ENCODE measurements around the gene LYL1. TPM values are rescaled to one million over a fixed set of nuclear protein-coding genes. Genes with fewer than 3 reads are reported as not detected.

LYL1 gene
- total and polyA plus RNA-seq, 2 of the 4 experiments (the other 2 are of a cell fraction): 0.36 to 0.39 TPM

- no TSS peak for BruUV-seq (replicated peaks)
- Histone ChIP-seq H3K4me2 (ENCODE audit: low read depth, low read length) (no peak overlapping the region), H3K9ac (ENCODE audit: low read depth, low read length) (no peak overlapping the region), H2AK5ac (ENCODE audit: low read depth, low read length) (peak overlapping the region; percentile 28; the same call in 1 of the 2 replicates), H2BK15ac (ENCODE audit: low read depth, low read length) (no peak overlapping the region), H2BK120ac (ENCODE audit: low read depth, low read length) (no peak overlapping the region), H3K14ac (replicated peaks; ENCODE audit: low read depth, low read length) (no peak overlapping the region), H2BK20ac (ENCODE audit: low read depth, low read length) (no peak overlapping the region), H3K9me1 (ENCODE audit: insufficient read depth, low read length) (peaks cover 45% of the 10 kb centered on the region), H3K27ac (ENCODE audit: insufficient read depth, low read length) (no peak overlapping the region), H4K8ac (ENCODE audit: low read depth in 2 of 2, low read length in 2 of 2) (no peak overlapping the region), H4K91ac (ENCODE audit: insufficient read depth, low read depth, low read length) (no peak overlapping the region), H4K20me1 (ENCODE audit: insufficient read depth, low read length) (peaks cover 18% of the 10 kb centered on the region), H3K18ac (ENCODE audit: low read depth, low read length) (no peak overlapping the region), H3K79me1 (ENCODE audit: low read depth in 1 of 2, low read length in 2 of 2) (peaks cover 55 to 91% of the 10 kb centered on the region in 2 experiments), H4K5ac (ENCODE audit: low read depth, low read length) (no peak overlapping the region), H3K23ac (ENCODE audit: low read depth, low read length) (no peak overlapping the region; the same call in 1 of the 2 replicates), H2AK9ac (replicated peaks; ENCODE audit: low read depth, low read length, poor library complexity) (no peak overlapping the region), H2BK5ac (ENCODE audit: low read depth, low read length, poor library complexity, severe bottlenecking) (no peak overlapping the region), H3K9me3 (ENCODE audit: control insufficient read depth, insufficient read depth, low read length) (no peaks in the 10 kb centered on the region), H3K4ac (ENCODE audit: low read depth, low read length) (no peak overlapping the region), H3K36me3 (ENCODE audit: control insufficient read depth, insufficient read depth, low read length) (peaks cover 27% of the 10 kb centered on the region), H3K4me1 (ENCODE audit: control insufficient read depth, insufficient read depth, low read length) (peaks cover 43% of the 10 kb centered on the region), H3K4me3 (ENCODE audit: insufficient read depth, low read depth, low read length) (no peak overlapping the region), H3K27me3 (ENCODE audit: control insufficient read depth, insufficient read depth, low read length) (no peaks in the 10 kb centered on the region), H3K56ac (ENCODE audit: extremely low read depth, insufficient read depth, low read length) (no peak overlapping the region), H2AFZ (replicated peaks; ENCODE audit: low read length, poor library complexity) (no peak overlapping the region)
- WGBS, 2 experiments (ENCODE audit: extremely low coverage in 2 of 2, insufficient read length in 1 of 2): 20% methylated on average over 1 of the region's 4 CpGs; no CpG with 5 or more reads in 1 of the 2 experiments
- DNase-seq (no peak), ATAC-seq (ENCODE audit: low read depth) (no peak)
- intact Hi-C loops (cut with micrococcal nuclease) (no loop called here), in situ Hi-C loops (cut with MboI; ENCODE audit: low sequenced_read_pairs) (no loop called here), dilution Hi-C loops (cut with HindIII; ENCODE audit: low sequenced_read_pairs, unreplicated experiment) (no loop called here)
- CTCF ChIA-PET: interaction anchor here (1.4 kb wide), 1 partner anchor 17 kb away, joined by 5 read pairs; no protein-coding TSS in a partner anchor
- TF ChIP-seq, protein P1, sequence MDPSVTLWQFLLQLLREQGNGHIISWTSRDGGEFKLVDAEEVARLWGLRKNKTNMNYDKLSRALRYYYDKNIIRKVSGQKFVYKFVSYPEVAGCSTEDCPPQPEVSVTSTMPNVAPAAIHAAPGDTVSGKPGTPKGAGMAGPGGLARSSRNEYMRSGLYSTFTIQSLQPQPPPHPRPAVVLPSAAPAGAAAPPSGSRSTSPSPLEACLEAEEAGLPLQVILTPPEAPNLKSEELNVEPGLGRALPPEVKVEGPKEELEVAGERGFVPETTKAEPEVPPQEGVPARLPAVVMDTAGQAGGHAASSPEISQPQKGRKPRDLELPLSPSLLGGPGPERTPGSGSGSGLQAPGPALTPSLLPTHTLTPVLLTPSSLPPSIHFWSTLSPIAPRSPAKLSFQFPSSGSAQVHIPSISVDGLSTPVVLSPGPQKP (IDR thresholded peaks at IDR 0.05; ENCODE audit: borderline replicate concordance, low read depth, low read length): no peak
- POLR2A ChIA-PET (ENCODE audit: unreplicated experiment): no interaction called here
Measured at GRCh38 chr19:13050274-13050673, 52.4 kb downstream of the LYL1 start.

Other genes starting within 250 kb of the LYL1 start
- gene DNASE2, start 221.4 kb downstream of the LYL1 start, total RNA-seq (2012; rRNA removed): 6.4 and 9.5 TPM in 2 replicates
- 31.1 and 32.0 TPM in 2 replicates for gene DNASE2, start 221.4 kb downstream of the LYL1 start, polyA plus RNA-seq (2012; rRNA removed)
- not detected in 2 replicates for gene KLF1, start 215.7 kb downstream of the LYL1 start, total RNA-seq (2012; rRNA removed)
- gene KLF1, start 215.7 kb downstream of the LYL1 start, polyA plus RNA-seq (2012; rRNA removed): not detected in 2 replicates
- gene GCDH, start 211.7 kb downstream of the LYL1 start, total RNA-seq (2012; rRNA removed): 41.1 and 41.6 TPM in 2 replicates
- 24.5 and 27.7 TPM in 2 replicates for gene GCDH, start 211.7 kb downstream of the LYL1 start, polyA plus RNA-seq (2012; rRNA removed)
- under 0.01 and 0.36 TPM in 2 replicates for gene SYCE2, start 183.6 kb downstream of the LYL1 start, total RNA-seq (2012; rRNA removed)
- 0.19 and 0.50 TPM in 2 replicates for gene SYCE2, start 183.6 kb downstream of the LYL1 start, polyA plus RNA-seq (2012; rRNA removed)
- gene FARSA, start 169.1 kb downstream of the LYL1 start, total RNA-seq (2012; rRNA removed): 49.3 and 53.0 TPM in 2 replicates
- 75.9 and 80.9 TPM in 2 replicates for gene FARSA, start 169.1 kb downstream of the LYL1 start, polyA plus RNA-seq (2012; rRNA removed)
- 3,245 and 3,358 TPM in 2 replicates for gene CALR, start 164.2 kb downstream of the LYL1 start, total RNA-seq (2012; rRNA removed)
- gene CALR, start 164.2 kb downstream of the LYL1 start, polyA plus RNA-seq (2012; rRNA removed): 1,894 and 1,932 TPM in 2 replicates
- 54.3 and 56.4 TPM in 2 replicates for gene RAD23A, start 157.0 kb downstream of the LYL1 start, total RNA-seq (2012; rRNA removed)
- gene RAD23A, start 157.0 kb downstream of the LYL1 start, polyA plus RNA-seq (2012; rRNA removed): 67.8 and 79.7 TPM in 2 replicates
- gene GADD45GIP1, start 145.6 kb downstream of the LYL1 start, total RNA-seq (2012; rRNA removed): 13.3 and 22.5 TPM in 2 replicates
- 42.4 and 64.7 TPM in 2 replicates for gene GADD45GIP1, start 145.6 kb downstream of the LYL1 start, polyA plus RNA-seq (2012; rRNA removed)
- gene DAND5, start 133.3 kb downstream of the LYL1 start, total RNA-seq (2012; rRNA removed): not detected in 2 replicates
- gene DAND5, start 133.3 kb downstream of the LYL1 start, polyA plus RNA-seq (2012; rRNA removed): 0.03 TPM in 1 of 2 replicates, not detected in the other
- 10.0 and 10.2 TPM in 2 replicates for gene NFIX, start 107.4 kb downstream of the LYL1 start, total RNA-seq (2012; rRNA removed)
- 46.9 and 47.7 TPM in 2 replicates for gene NFIX, start 107.4 kb downstream of the LYL1 start, polyA plus RNA-seq (2012; rRNA removed)
- 23.3 and 28.3 TPM in 2 replicates for gene TRMT1, start 13.9 kb upstream of the LYL1 start, total RNA-seq (2012; rRNA removed)
- 56.0 and 62.1 TPM in 2 replicates for gene TRMT1, start 13.9 kb upstream of the LYL1 start, polyA plus RNA-seq (2012; rRNA removed)
- 42.5 and 56.7 TPM in 2 replicates for gene NACC1, start 15.4 kb upstream of the LYL1 start, total RNA-seq (2012; rRNA removed)
- 181 and 243 TPM in 2 replicates for gene NACC1, start 15.4 kb upstream of the LYL1 start, polyA plus RNA-seq (2012; rRNA removed)
- gene STX10, start 47.5 kb upstream of the LYL1 start, total RNA-seq (2012; rRNA removed): 64.9 and 76.7 TPM in 2 replicates
- gene STX10, start 47.5 kb upstream of the LYL1 start, polyA plus RNA-seq (2012; rRNA removed): 77.9 and 82.0 TPM in 2 replicates
- gene IER2, start 47.6 kb upstream of the LYL1 start, total RNA-seq (2012; rRNA removed): 7.7 and 17.5 TPM in 2 replicates
- 99.4 and 102 TPM in 2 replicates for gene IER2, start 47.6 kb upstream of the LYL1 start, polyA plus RNA-seq (2012; rRNA removed)